Testis (tissue), 2 donors: Measurements from ENCODE around the gene TTC33.

Experiments
- CTCF ChIP-seq, 3 experiments: fragments of 450-650 bp in 2 of 3; fragments of 200-600 bp in 1 of 3; sonication (generic) in 1 of 3; IDR thresholded peaks; one replicate each; pipeline ENCODE4 v1.5.1; 2016 to 2019; ENCODE audit warnings: antibody characterized with exemption in 3 of 3, mild to moderate bottlenecking in 2 of 3, moderate library complexity in 1 of 3
- POLR2A ChIP-seq: fragments of 450-650 bp; IDR thresholded peaks from one replicate; pipeline ENCODE4 v1.6.1; 2017; ENCODE audit warnings: antibody characterized with exemption, mild to moderate bottlenecking, moderate library complexity

- no peak for TF ChIP-seq CTCF (IDR thresholded peaks at IDR 0.05)
- no peak for TF ChIP-seq POLR2A
Measured at GRCh38 chr5:40799258-40799657, 43.5 kb upstream of the TTC33 start.
